K562 (cell line): ENCODE measurements around the gene RBAK. TPM values are rescaled to one million over a fixed set of nuclear protein-coding genes. Genes with fewer than 3 reads are reported as not detected.
"Not testable (repeated sequence)": the region's sequence is repeated elsewhere in the genome, so short reads cannot be mapped to it uniquely, and the experiment has no call there.

Experiments
- ATAC-seq: fragments of 200-7000 bp; cut with Tn5 transposase; 3 replicates; pipeline ENCODE4 v1.9.1; 2020; ENCODE audit warnings: moderate library complexity
- BruUV-seq: library from RNA; stranded (reverse); fragments of 400-500 nt; replicated peaks from 2 replicates; lab custom pipeline; 2021; lab: Mats Ljungman, UMichigan
- CTCF ChIA-PET: fragments of 300-600 bp; formaldehyde crosslinking; extraction: SDS; loops from one replicate; lab custom pipeline; 2021; ENCODE audit warnings: low intra/inter-chr PET ratio; lab: Yijun Ruan, JAX
- POLR2A ChIA-PET: fragments of 300-600, 350-650 bp; sonication (Branson Sonifier 250); formaldehyde crosslinking; extraction: SDS; loops from one replicate; lab custom pipeline; 2021; ENCODE audit warnings: antibody characterized with exemption, inconsistent platforms; lab: Yijun Ruan, JAX
- DNase-seq, 4 experiments: peaks; one replicate each; pipeline versions ENCODE4 v3.0.0 to v3.0.0-alpha.2; 2011 to 2018; ENCODE audit warnings: low spot score in 3 of 4, mixed read lengths in 3 of 4; ENCODE audit errors: extremely low read depth in 1 of 4
- FAIRE-seq: peaks from 2 replicates; lab custom pipeline; 2011; peaks lifted over from hg19 to GRCh38; lab: Jason Lieb, UNC
- H2AFZ ChIP-seq: 2 replicates; pipeline ENCODE4 v1.6.0; 2011; ENCODE audit warnings: low read depth, low read length, control low read depth, inconsistent platforms
- H3K27ac ChIP-seq: fragments of 200-600 bp; 3 replicates; pipeline ENCODE4 v1.8.0; 2011; ENCODE audit warnings: low read depth, mild to moderate bottlenecking, control low read depth, inconsistent platforms, low read length, moderate library complexity, mixed read lengths; ENCODE audit errors: extremely low read depth
- H3K27me3 ChIP-seq, 2 experiments: fragments of 300-600 bp in 1 of 2; 2 replicates in 1 of 2; 3 replicates in 1 of 2; pipeline versions ENCODE4 v1.6.0 to v1.8.0; 2011; ENCODE audit warnings: inconsistent platforms in 2 of 2, low read length in 2 of 2, mild to moderate bottlenecking in 1 of 2, mixed read lengths in 1 of 2, moderate library complexity in 1 of 2; ENCODE audit not compliant: control insufficient read depth in 2 of 2, insufficient read depth in 2 of 2
- H3K36me3 ChIP-seq: fragments of 300-600 bp; 3 replicates; pipeline ENCODE4 v1.8.0; 2011; ENCODE audit warnings: mild to moderate bottlenecking, low read length, inconsistent platforms; ENCODE audit not compliant: control insufficient read depth, insufficient read depth
- H3K4me1 ChIP-seq, 2 experiments: fragments of 200-600 bp in 1 of 2; replicated peaks in 1 of 2; 2 replicates in 1 of 2; 3 replicates in 1 of 2; pipeline versions ENCODE4 v1.5.1 to v1.8.0; 2011; ENCODE audit warnings: inconsistent platforms in 2 of 2, low read length in 2 of 2, mild to moderate bottlenecking in 1 of 2, mixed read lengths in 1 of 2, moderate library complexity in 1 of 2; ENCODE audit not compliant: control insufficient read depth in 2 of 2, insufficient read depth in 2 of 2
- H3K4me2 ChIP-seq: 2 replicates; pipeline ENCODE4 v1.6.1; 2011; ENCODE audit warnings: low read length, control low read depth, inconsistent platforms, mixed read lengths; ENCODE audit not compliant: insufficient read depth
- H3K4me3 ChIP-seq: fragments of 200-600 bp; sonication (generic), shearing (Covaris generic); 2 replicates; pipeline ENCODE4 v1.5.1; 2016; ENCODE audit warnings: control low read depth, inconsistent platforms
- H3K79me2 ChIP-seq: fragments of 200-600 bp; 3 replicates; pipeline ENCODE4 v1.8.0; 2011; ENCODE audit warnings: low read length, inconsistent platforms; ENCODE audit not compliant: control insufficient read depth, insufficient read depth
- H3K9ac ChIP-seq, 2 experiments: 2 replicates each; pipeline versions ENCODE4 v1.6.0 to v1.6.1; 2011; ENCODE audit warnings: low read depth in 2 of 2, low read length in 2 of 2, control low read depth in 1 of 2, inconsistent platforms in 1 of 2, mild to moderate bottlenecking in 1 of 2, mixed read lengths in 1 of 2; ENCODE audit not compliant: insufficient read depth in 1 of 2
- H3K9me1 ChIP-seq: one replicate; pipeline ENCODE4 v1.6.0; 2011; ENCODE audit warnings: inconsistent platforms, mild to moderate bottlenecking, low read length, moderate library complexity; ENCODE audit not compliant: control insufficient read depth, insufficient read depth
- H3K9me3 ChIP-seq: replicated peaks from 2 replicates; pipeline ENCODE4 v1.5.1; 2011; ENCODE audit warnings: low read depth, low read length, inconsistent platforms; ENCODE audit not compliant: control insufficient read depth, insufficient read depth
- H4K20me1 ChIP-seq: replicated peaks from 2 replicates; pipeline ENCODE4 v1.6.1; 2011; ENCODE audit warnings: low read length, inconsistent platforms, mixed read lengths; ENCODE audit not compliant: control insufficient read depth, insufficient read depth
- FOXJ3 ChIP-seq: sonication (generic); formaldehyde crosslinking; IDR thresholded peaks from 2 replicates; pipeline ENCODE4 v1.4.0; 2020; ENCODE audit warnings: mild to moderate bottlenecking, missing genetic modification reagents
- LCOR ChIP-seq: sonication (generic); formaldehyde crosslinking; IDR thresholded peaks from 2 replicates; pipeline ENCODE4 v1.8.0; 2022; ENCODE audit warnings: mild to moderate bottlenecking, missing genetic modification reagents
- NCOR1 ChIP-seq: fragments of 450-650 bp; IDR thresholded peaks from 2 replicates; pipeline ENCODE4 v1.6.1; 2016; ENCODE audit warnings: mild to moderate bottlenecking, moderate library complexity
- RBM25 ChIP-seq: fragments of 200-400 bp; formaldehyde crosslinking; IDR thresholded peaks from 2 replicates; pipeline ENCODE4 v1.6.1; 2018; ENCODE audit warnings: low read length, low read depth, moderate library complexity; ENCODE audit not compliant: severe bottlenecking
- TSC22D4 ChIP-seq: fragments of 450-650 bp; IDR thresholded peaks from 2 replicates; pipeline ENCODE4 v1.6.1; 2016; ENCODE audit warnings: missing genetic modification characterization, missing biosample characterization, control low read depth
- XRCC5 ChIP-seq: fragments of 200-400 bp; formaldehyde crosslinking; IDR thresholded peaks from 2 replicates; pipeline ENCODE4 v1.6.1; 2017; ENCODE audit warnings: low read depth, mild to moderate bottlenecking, low read length
- ZNF121 ChIP-seq: sonication (generic); formaldehyde crosslinking; conservative IDR thresholded peaks from 2 replicates; pipeline ENCODE4 v1.8.0; 2022; ENCODE audit warnings: missing genetic modification reagents
- ZNF239 ChIP-seq: fragments of 250-450 bp; sonication (Bioruptor Pico); IDR thresholded peaks from 2 replicates; pipeline ENCODE4 v1.4.0; 2020; ENCODE audit warnings: mild to moderate bottlenecking
- ZNF79 ChIP-seq: fragments of 250-450 bp; sonication (Bioruptor Pico); IDR thresholded peaks from 2 replicates; pipeline ENCODE4 v1.4.0; 2020; ENCODE audit warnings: low read depth, mild to moderate bottlenecking, moderate library complexity
- WGBS: fragments of 100-300 bp; shearing (Covaris generic); methylation state at CpG from one replicate; pipeline ENCODE4 v1.1.6; 2016; ENCODE audit warnings: low coverage, mixed read lengths; ENCODE audit not compliant: insufficient coverage; ENCODE audit errors: missing lambda C conversion rate; 5-methylcytosine and 5-hydroxymethylcytosine counted together
- in situ Hi-C: fragments of 300-500 bp; cut with MboI; formaldehyde crosslinking; loops from 4 replicates; pipeline ENCODE4 v1.15.0; 2018; ENCODE audit warnings: inconsistent platforms, mixed read lengths
- intact Hi-C: fragments of 100-400 bp; cut with micrococcal nuclease; formaldehyde crosslinking; loops from 2 replicates; pipeline ENCODE4 v1.14.2; 2022
- polyA plus RNA-seq, 8 experiments: library from polyadenylated mRNA; depleted of rRNA in 4 of 8; stranded (reverse) in 5 of 8; unstranded in 3 of 8; fragments of >200 nt; fragmentation: Nextera tagmentation in 2 of 8; fragmentation: Illumina TruSeq in 1 of 8; extraction: Ambion mirVana in 2 of 8; extraction: Trizol in 1 of 8; gene quantifications; 2 replicates each; pipeline versions ENCODE4 v1.2.1 to v1.2.3, GENCODE V29; 2011 to 2014; ENCODE audit warnings: inconsistent platforms in 1 of 8, missing spikeins in 1 of 8
- total RNA-seq, 7 experiments: library from RNA; depleted of rRNA in 6 of 7; stranded (reverse); fragments of >200 nt in 6 of 7; fragmentation: Illumina TruSeq in 2 of 7; extraction: Trizol in 2 of 7; gene quantifications; 2 replicates each; pipeline versions ENCODE4 v1.2.1 to v1.2.3, GENCODE V29; 2011 to 2021; ENCODE audit warnings: low replicate concordance in 1 of 7
- TF ChIP-seq, protein P1 (sequence below): fragments of 250-450 bp; sonication (Bioruptor Pico); IDR thresholded peaks from 2 replicates; pipeline ENCODE4 v1.5.0; 2021; ENCODE audit warnings: mild to moderate bottlenecking, borderline replicate concordance

The RBAK gene
- total and polyA plus RNA-seq, 9 of the 15 experiments (the other 6 are each of a cell fraction or from before 2014, with no cell fraction given), result 2.7 to 13.2 (median 10.1) TPM

DNA sequence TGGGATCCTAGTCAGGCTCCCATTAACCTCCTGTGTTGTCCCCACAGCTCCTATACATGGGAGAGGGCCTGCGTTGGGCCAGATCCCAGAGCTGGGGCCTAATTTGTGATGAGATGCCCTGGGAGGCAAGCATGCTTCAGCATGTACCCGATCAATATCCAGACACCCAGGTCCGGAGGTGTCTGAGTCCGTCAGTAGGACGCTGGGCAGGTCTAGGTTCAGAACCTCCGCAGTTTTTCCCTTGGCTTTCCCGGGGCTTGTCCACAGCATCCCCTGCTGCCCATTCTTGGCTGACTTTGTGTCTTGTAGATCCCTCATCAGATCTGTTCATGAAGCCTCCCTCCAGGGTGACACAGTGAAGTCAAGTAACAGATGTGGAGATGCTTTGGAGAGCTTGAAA is 32.7 kb upstream of the RBAK start:
- H3K4me1 ChIP-seq, result no peaks in the 10 kb centered on the region
- H3K4me3 ChIP-seq, result no peak overlapping the region
- CTCF ChIA-PET, result no interaction called here
- DNase-seq, result no peak
- no peak overlapping the region for H3K9ac ChIP-seq
- FAIRE-seq, result peak; percentile 87
- no peaks in the 10 kb centered on the region for H3K79me2 ChIP-seq
- H3K9me3 ChIP-seq, result 0 out of 2 replicates have a peak, but pooled peaks cover 3% of the 10 kb centered on the region
- no peak overlapping the region for H3K4me2 ChIP-seq
- H3K9me1 ChIP-seq, result no peaks in the 10 kb centered on the region
- H3K27me3 ChIP-seq, result no peaks in the 10 kb centered on the region
- ATAC-seq, result no peak
- TF ChIP-seq FOXJ3 (CRISPR knock-in tag), result no peak
- TF ChIP-seq, protein P1, sequence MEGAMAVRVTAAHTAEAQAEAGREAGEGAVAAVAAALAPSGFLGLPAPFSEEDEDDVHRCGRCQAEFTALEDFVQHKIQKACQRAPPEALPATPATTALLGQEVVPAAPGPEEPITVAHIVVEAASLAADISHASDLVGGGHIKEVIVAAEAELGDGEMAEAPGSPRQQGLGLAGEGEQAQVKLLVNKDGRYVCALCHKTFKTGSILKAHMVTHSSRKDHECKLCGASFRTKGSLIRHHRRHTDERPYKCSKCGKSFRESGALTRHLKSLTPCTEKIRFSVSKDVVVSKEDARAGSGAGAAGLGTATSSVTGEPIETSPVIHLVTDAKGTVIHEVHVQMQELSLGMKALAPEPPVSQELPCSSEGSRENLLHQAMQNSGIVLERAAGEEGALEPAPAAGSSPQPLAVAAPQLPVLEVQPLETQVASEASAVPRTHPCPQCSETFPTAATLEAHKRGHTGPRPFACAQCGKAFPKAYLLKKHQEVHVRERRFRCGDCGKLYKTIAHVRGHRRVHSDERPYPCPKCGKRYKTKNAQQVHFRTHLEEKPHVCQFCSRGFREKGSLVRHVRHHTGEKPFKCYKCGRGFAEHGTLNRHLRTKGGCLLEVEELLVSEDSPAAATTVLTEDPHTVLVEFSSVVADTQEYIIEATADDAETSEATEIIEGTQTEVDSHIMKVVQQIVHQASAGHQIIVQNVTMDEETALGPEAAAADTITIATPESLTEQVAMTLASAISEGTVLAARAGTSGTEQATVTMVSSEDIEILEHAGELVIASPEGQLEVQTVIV, result no peak
- no peak for TF ChIP-seq RBM25
- no peak for TF ChIP-seq ZNF79 (CRISPR knock-in tag)
- no peak for TF ChIP-seq XRCC5
- TF ChIP-seq ZNF121 (CRISPR knock-in tag), result no peak
- TF ChIP-seq NCOR1, result no peak
- no peak for TF ChIP-seq LCOR (CRISPR knock-in tag)
- no peak for TF ChIP-seq ZNF239 (CRISPR knock-in tag)
- TF ChIP-seq TSC22D4 (tag), result no peak
- TF ChIP-seq, all 486 proteins: peak for 0
- H4K20me1 ChIP-seq, result no peaks in the 10 kb centered on the region
- WGBS, result 87% methylated on average over 7 of the region's 7 CpGs
- peaks cover 3% of the 10 kb centered on the region; the same call in 1 of the 3 replicates for H3K36me3 ChIP-seq
- POLR2A ChIA-PET, result no interaction called here
- no peak overlapping the region for H3K27ac ChIP-seq
- no TSS peak for BruUV-seq
- H2AFZ ChIP-seq, result no peak overlapping the region
- intact Hi-C loops (no loop called here), in situ Hi-C loops (no loop called here)

DNA sequence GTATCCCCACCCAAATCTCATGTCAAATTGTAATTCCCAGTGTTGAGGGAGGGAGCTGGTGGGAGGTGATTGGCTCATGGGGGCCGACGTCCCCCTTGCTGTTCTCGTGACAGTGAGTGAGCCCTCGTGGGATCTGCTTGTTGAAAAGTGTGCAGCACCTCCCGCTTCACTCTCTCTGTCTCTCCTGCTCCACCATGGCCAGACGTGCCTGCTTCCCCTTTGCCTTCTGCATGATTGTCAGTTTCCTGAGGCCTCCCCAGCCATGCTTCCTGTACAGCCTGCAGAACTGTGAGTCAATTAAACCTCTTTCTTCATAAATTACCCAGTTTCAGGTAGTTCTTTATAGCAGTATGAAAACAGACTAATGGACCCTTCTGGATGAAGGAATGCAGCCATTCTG is 29.7 kb upstream of the RBAK start:
- H3K79me2 ChIP-seq, FAIRE-seq, H2AFZ ChIP-seq, H3K4me2 ChIP-seq, ATAC-seq, intact Hi-C loops, H3K36me3 ChIP-seq, H4K20me1 ChIP-seq, H3K9me1 ChIP-seq, H3K9me3 ChIP-seq, CTCF ChIA-PET, DNase-seq, H3K9ac ChIP-seq, H3K4me3 ChIP-seq, H3K27me3 ChIP-seq, H3K27ac ChIP-seq, POLR2A ChIA-PET, BruUV-seq, H3K4me1 ChIP-seq, in situ Hi-C loops: not testable (repeated sequence)
- 75% methylated on average over 6 of the region's 6 CpGs for WGBS
